Trophoblast cell (in vitro differentiated cells and primary cell): ENCODE data around the gene MUTYH.

ENCODE experiments used
- DNase-seq, 2 donors: peaks; one replicate each; pipeline ENCODE4 v3.0.0-alpha.2; 2016
- H2AFZ ChIP-seq: 2 replicates; pipeline ENCODE4 v1.6.1; 2013; ENCODE audit warnings: low read length, moderate library complexity, mild to moderate bottlenecking; ENCODE audit not compliant: insufficient read depth, poor library complexity
- H2AK5ac ChIP-seq: 2 replicates; pipeline ENCODE4 v1.6.1; 2013; ENCODE audit warnings: mild to moderate bottlenecking, low read length
- H2BK120ac ChIP-seq: 2 replicates; pipeline ENCODE4 v1.6.1; 2013; ENCODE audit warnings: low read length, mild to moderate bottlenecking, moderate library complexity; ENCODE audit not compliant: insufficient read depth, poor library complexity
- H2BK12ac ChIP-seq: 2 replicates; pipeline ENCODE4 v1.6.1; 2013; ENCODE audit warnings: mild to moderate bottlenecking, low read length, moderate library complexity
- H2BK5ac ChIP-seq: 2 replicates; pipeline ENCODE4 v1.6.1; 2013; ENCODE audit warnings: low read length, low read depth, moderate library complexity, mild to moderate bottlenecking; ENCODE audit not compliant: poor library complexity
- H3K14ac ChIP-seq: 2 replicates; pipeline ENCODE4 v1.6.1; 2013; ENCODE audit warnings: mild to moderate bottlenecking, low read length
- H3K18ac ChIP-seq: 2 replicates; pipeline ENCODE4 v1.6.1; 2013; ENCODE audit warnings: mild to moderate bottlenecking, low read length
- H3K23ac ChIP-seq: 2 replicates; pipeline ENCODE4 v1.6.1; 2013; ENCODE audit warnings: low read length
- H3K27ac ChIP-seq: 2 replicates; pipeline ENCODE4 v1.5.1; 2013; ENCODE audit warnings: low read depth, mild to moderate bottlenecking, inconsistent platforms, low read length, moderate library complexity
- H3K27me3 ChIP-seq: 2 replicates; pipeline ENCODE4 v1.6.1; 2013; ENCODE audit warnings: inconsistent platforms, mild to moderate bottlenecking, low read length, moderate library complexity; ENCODE audit not compliant: insufficient read depth
- H3K36me3 ChIP-seq, 2 experiments: 1 replicate in 1 of 2; 2 replicates in 1 of 2; pipeline ENCODE4 v1.6.1; 2013; ENCODE audit warnings: low read length in 2 of 2, mild to moderate bottlenecking in 2 of 2, moderate library complexity in 1 of 2; ENCODE audit not compliant: insufficient read depth in 2 of 2, control insufficient read depth in 1 of 2
- H3K4ac ChIP-seq: 2 replicates; pipeline ENCODE4 v1.6.1; 2013; ENCODE audit warnings: low read depth, mild to moderate bottlenecking, low read length, moderate library complexity
- H3K4me1 ChIP-seq, 2 experiments: 1 replicate in 1 of 2; 2 replicates in 1 of 2; pipeline ENCODE4 v1.6.1; 2013; ENCODE audit warnings: low read length in 2 of 2, mild to moderate bottlenecking in 2 of 2, moderate library complexity in 1 of 2; ENCODE audit not compliant: insufficient read depth in 2 of 2, control insufficient read depth in 1 of 2
- H3K4me2 ChIP-seq: 2 replicates; pipeline ENCODE4 v1.6.1; 2013; ENCODE audit warnings: inconsistent platforms, mild to moderate bottlenecking, low read length, moderate library complexity
- H3K4me3 ChIP-seq: 2 replicates; pipeline ENCODE4 v1.5.1; 2013; ENCODE audit warnings: mild to moderate bottlenecking, low read depth, low read length, inconsistent platforms
- H3K79me1 ChIP-seq: one replicate; pipeline ENCODE4 v1.6.1; 2013; ENCODE audit warnings: low read length
- H3K79me2 ChIP-seq: 2 replicates; pipeline ENCODE4 v1.6.1; 2013; ENCODE audit warnings: low read length, mild to moderate bottlenecking; ENCODE audit not compliant: control insufficient read depth, insufficient read depth, poor library complexity
- H3K9ac ChIP-seq: 2 replicates; pipeline ENCODE4 v1.6.1; 2013; ENCODE audit warnings: mild to moderate bottlenecking, low read length
- H3K9me3 ChIP-seq: 2 replicates; pipeline ENCODE4 v1.6.1; 2013; ENCODE audit warnings: low read depth, mild to moderate bottlenecking, control low read depth, inconsistent platforms, low read length; ENCODE audit not compliant: insufficient read depth
- H4K12ac ChIP-seq: 2 replicates; pipeline ENCODE4 v1.6.1; 2013; ENCODE audit warnings: low read depth, mild to moderate bottlenecking, low read length, moderate library complexity
- H4K8ac ChIP-seq: 2 replicates; pipeline ENCODE4 v1.6.1; 2013; ENCODE audit warnings: low read depth, mild to moderate bottlenecking, low read length, moderate library complexity
- H4K91ac ChIP-seq: one replicate; pipeline ENCODE4 v1.6.1; 2013; ENCODE audit warnings: low read depth, mild to moderate bottlenecking, low read length, moderate library complexity
- WGBS: extraction: QIAGEN DNeasy Blood & Tissue Kit; methylation state at CpG from one replicate; pipeline ENCODE4 v1.1.7; 2013; ENCODE audit warnings: missing lambda C conversion rate; ENCODE audit not compliant: insufficient read length, insufficient coverage; ENCODE audit errors: extremely low coverage; 5-methylcytosine and 5-hydroxymethylcytosine counted together

The MUTYH gene

GRCh38 chr1:45379524-45379923, 39.3 kb upstream of the MUTYH start:
- no peaks in the 10 kb centered on the region for H3K79me2 ChIP-seq
- no peak overlapping the region for H3K4me3 ChIP-seq
- H3K36me3 ChIP-seq = no peaks in the 10 kb centered on the region
- H2BK120ac ChIP-seq = no peak overlapping the region
- no peak overlapping the region for H4K12ac ChIP-seq
- no peaks in the 10 kb centered on the region for H3K27me3 ChIP-seq
- H3K9me3 ChIP-seq = no peaks in the 10 kb centered on the region
- no peak overlapping the region for H3K18ac ChIP-seq
- H3K27ac ChIP-seq = no peak overlapping the region
- no peak overlapping the region for H3K4me2 ChIP-seq
- H4K91ac ChIP-seq = no peak overlapping the region
- no peak overlapping the region for H2BK5ac ChIP-seq
- no CpG with 5 or more reads among the region's 6 CpGs for WGBS
- H3K9ac ChIP-seq = no peak overlapping the region
- no peaks in the 10 kb centered on the region for H3K4me1 ChIP-seq
- H3K79me1 ChIP-seq = no peaks in the 10 kb centered on the region
- H3K14ac ChIP-seq = no peak overlapping the region
- H2AFZ ChIP-seq = no peak overlapping the region
- no peak for DNase-seq
- H3K23ac ChIP-seq = no peak overlapping the region
- no peak overlapping the region for H2BK12ac ChIP-seq
- no peak overlapping the region for H2AK5ac ChIP-seq
- H3K4ac ChIP-seq = no peak overlapping the region
- no peak overlapping the region for H4K8ac ChIP-seq

GRCh38 chr1:45378184-45378583, 37.9 kb upstream of the MUTYH start:
- Histone ChIP-seq H3K4me2 (no peak overlapping the region), H3K27ac (no peak overlapping the region), H4K91ac (no peak overlapping the region), H2BK12ac (no peak overlapping the region), H2BK120ac (no peak overlapping the region), H3K79me2 (no peaks in the 10 kb centered on the region), H4K12ac (no peak overlapping the region), H3K27me3 (no peaks in the 10 kb centered on the region), H3K14ac (no peak overlapping the region), H3K4me1 (no peaks in the 10 kb centered on the region), H3K79me1 (no peaks in the 10 kb centered on the region), H3K9ac (no peak overlapping the region), H3K4me3 (no peak overlapping the region), H2BK5ac (no peak overlapping the region), H3K4ac (no peak overlapping the region), H3K23ac (no peak overlapping the region), H2AK5ac (no peak overlapping the region), H4K8ac (no peak overlapping the region), H3K36me3 (no peaks in the 10 kb centered on the region), H2AFZ (no peak overlapping the region), H3K9me3 (no peaks in the 10 kb centered on the region), H3K18ac (no peak overlapping the region)
- no peak for DNase-seq

GRCh38 chr1:45375104-45376090, 35.2 kb upstream of the MUTYH start:
- Histone ChIP-seq H3K4ac (no peak overlapping the region), H2AK5ac (no peak overlapping the region), H2BK120ac (no peak overlapping the region), H3K23ac (no peak overlapping the region), H3K9me3 (no peaks in the 10 kb centered on the region), H3K27me3 (no peaks in the 10 kb centered on the region), H3K18ac (no peak overlapping the region), H3K4me2 (no peak overlapping the region), H3K79me2 (no peaks in the 10 kb centered on the region), H3K27ac (no peak overlapping the region), H3K79me1 (no peaks in the 10 kb centered on the region), H4K12ac (no peak overlapping the region), H4K8ac (no peak overlapping the region), H3K36me3 (no peaks in the 10 kb centered on the region), H3K9ac (no peak overlapping the region), H3K4me3 (no peak overlapping the region), H2BK5ac (no peak overlapping the region), H4K91ac (no peak overlapping the region), H2AFZ (no peak overlapping the region), H3K4me1 (no peaks in the 10 kb centered on the region), H2BK12ac (no peak overlapping the region), H3K14ac (no peak overlapping the region)
- no peak for DNase-seq
- no CpG with 5 or more reads among the region's 3 CpGs for WGBS

GRCh38 chr1:45373573-45373972, 33.3 kb upstream of the MUTYH start:
- no peak overlapping the region for H2BK120ac ChIP-seq
- no peaks in the 10 kb centered on the region for H3K9me3 ChIP-seq
- no peak overlapping the region for H3K23ac ChIP-seq
- H2AFZ ChIP-seq = no peak overlapping the region
- no peak overlapping the region for H4K91ac ChIP-seq
- no peak overlapping the region for H3K18ac ChIP-seq
- no peak overlapping the region for H2BK5ac ChIP-seq
- no peak overlapping the region for H4K8ac ChIP-seq
- no peak overlapping the region for H3K27ac ChIP-seq
- no peaks in the 10 kb centered on the region for H3K79me1 ChIP-seq
- no peaks in the 10 kb centered on the region for H3K79me2 ChIP-seq
- H3K9ac ChIP-seq = no peak overlapping the region
- no peak for DNase-seq
- H3K14ac ChIP-seq = no peak overlapping the region
- no peak overlapping the region for H3K4me2 ChIP-seq
- no peak overlapping the region for H4K12ac ChIP-seq
- H3K27me3 ChIP-seq = no peaks in the 10 kb centered on the region
- no peaks in the 10 kb centered on the region for H3K36me3 ChIP-seq
- no peak overlapping the region for H2BK12ac ChIP-seq
- no peak overlapping the region for H3K4me3 ChIP-seq
- no peaks in the 10 kb centered on the region for H3K4me1 ChIP-seq
- no peak overlapping the region for H3K4ac ChIP-seq
- H2AK5ac ChIP-seq = no peak overlapping the region
